Measurements from ENCODE around the gene SLC25A43. TPM values are rescaled to one million over a fixed set of nuclear protein-coding genes. Genes with fewer than 3 reads are reported as not detected.

Gene SLC25A43
- total RNA-seq, 1 experiment from 2014 or later, result 42.3 TPM

DNA sequence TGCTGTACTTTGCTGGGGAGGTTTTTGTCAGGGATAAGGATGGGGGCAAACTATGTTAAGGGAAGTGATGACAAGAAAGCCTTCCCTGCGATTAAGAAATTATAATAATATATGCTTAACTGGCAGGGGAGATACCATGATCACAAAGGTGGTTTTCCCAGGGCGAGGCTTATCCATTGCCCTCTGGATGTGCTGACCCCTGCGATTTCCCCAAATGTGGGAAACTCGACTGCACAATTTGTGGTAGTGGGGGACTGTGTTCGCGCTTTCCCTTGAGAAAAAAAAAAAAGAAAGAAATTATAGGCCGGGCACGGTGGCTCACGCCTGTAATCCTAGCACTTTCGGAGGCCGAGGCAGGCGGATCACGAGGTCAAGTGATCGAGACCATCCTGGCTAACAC is 24.5 kb downstream of the SLC25A43 start:
- Histone ChIP-seq H3F3A (ENCODE audit: insufficient read depth, low read depth) (no peaks in the 10 kb centered on the region), H3K4me1 (replicated peaks; ENCODE audit: insufficient read depth) (no peaks in the 10 kb centered on the region), H3K27me3 (ENCODE audit: insufficient read depth, low read depth) (no peaks in the 10 kb centered on the region), H3K4me2 (no peak overlapping the region), H3K9me2 (ENCODE audit: insufficient read depth) (no peaks in the 10 kb centered on the region), H3K79me2 (ENCODE audit: low read depth) (no peaks in the 10 kb centered on the region), H3K4me3 (no peak overlapping the region), H3K27ac (no peak overlapping the region), H2AFZ (no peak overlapping the region), H4K20me1 (ENCODE audit: insufficient read depth) (no peaks in the 10 kb centered on the region), H3K36me3 (ENCODE audit: low read depth) (0 out of 2 replicates have a peak, but pooled peaks cover 6% of the 10 kb centered on the region), H3K9me3 (ENCODE audit: insufficient read depth, low read depth) (no peaks in the 10 kb centered on the region)
- ChIA-PET POLR2A (ENCODE audit: unreplicated experiment) (no interaction called here), CTCF (no interaction called here)
- no TSS peak for BruUV-seq (replicated peaks)
- no peak for DNase-seq
- TF ChIP-seq EZH2 (IDR thresholded peaks at IDR 0.05; ENCODE audit: low read depth) (no peak), CTCF (conservative IDR thresholded peaks at IDR 0.05) (no peak)
- intact Hi-C loops (cut with micrococcal nuclease; ENCODE audit: unreplicated experiment), result no loop called here

DNA sequence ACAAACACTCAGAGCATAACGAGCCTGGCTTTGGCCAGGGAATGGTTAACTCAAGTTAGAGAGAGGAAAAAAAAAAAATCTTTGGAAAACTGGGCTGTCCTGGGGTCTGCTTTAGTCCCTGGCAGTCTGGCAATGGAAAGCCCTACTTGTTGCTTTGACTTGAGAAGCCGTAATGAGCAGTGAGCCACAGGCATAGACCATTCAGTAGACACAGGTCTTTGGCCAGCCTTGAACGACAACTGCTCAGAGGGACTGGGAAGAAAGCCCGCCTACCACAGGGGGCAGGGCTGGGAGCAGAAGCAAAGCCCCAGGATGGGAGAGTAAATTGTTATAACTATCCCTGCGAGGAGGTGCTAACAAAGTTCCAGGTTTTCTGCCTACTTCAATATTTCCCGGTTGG is 25.9 kb downstream of the SLC25A43 start:
- H3K4me3 ChIP-seq, result no peak overlapping the region
- no peaks in the 10 kb centered on the region for H3K4me1 ChIP-seq (replicated peaks; ENCODE audit: insufficient read depth)
- H3K9me3 ChIP-seq (ENCODE audit: insufficient read depth, low read depth), result no peaks in the 10 kb centered on the region
- H4K20me1 ChIP-seq (ENCODE audit: insufficient read depth), result no peaks in the 10 kb centered on the region
- H3K27me3 ChIP-seq (ENCODE audit: insufficient read depth, low read depth), result no peaks in the 10 kb centered on the region
- no TSS peak for BruUV-seq (replicated peaks)
- CTCF ChIA-PET, result no interaction called here
- no peaks in the 10 kb centered on the region for H3K79me2 ChIP-seq (ENCODE audit: low read depth)
- H3K36me3 ChIP-seq (ENCODE audit: low read depth), result peaks cover 5% of the 10 kb centered on the region; the same call in 1 of the 2 replicates
- no peak overlapping the region for H3K27ac ChIP-seq
- H3K9me2 ChIP-seq (ENCODE audit: insufficient read depth), result no peaks in the 10 kb centered on the region
- POLR2A ChIA-PET (ENCODE audit: unreplicated experiment), result no interaction called here
- TF ChIP-seq CTCF (conservative IDR thresholded peaks at IDR 0.05) (no peak), EZH2 (IDR thresholded peaks at IDR 0.05; ENCODE audit: low read depth) (no peak)
- H3K4me2 ChIP-seq, result no peak overlapping the region
- no peaks in the 10 kb centered on the region; the same call in 1 of the 2 replicates for H3F3A ChIP-seq (ENCODE audit: insufficient read depth, low read depth)
- H2AFZ ChIP-seq, result no peak overlapping the region
- no peak for DNase-seq
- intact Hi-C loops (cut with micrococcal nuclease; ENCODE audit: unreplicated experiment), result no loop called here

DNA sequence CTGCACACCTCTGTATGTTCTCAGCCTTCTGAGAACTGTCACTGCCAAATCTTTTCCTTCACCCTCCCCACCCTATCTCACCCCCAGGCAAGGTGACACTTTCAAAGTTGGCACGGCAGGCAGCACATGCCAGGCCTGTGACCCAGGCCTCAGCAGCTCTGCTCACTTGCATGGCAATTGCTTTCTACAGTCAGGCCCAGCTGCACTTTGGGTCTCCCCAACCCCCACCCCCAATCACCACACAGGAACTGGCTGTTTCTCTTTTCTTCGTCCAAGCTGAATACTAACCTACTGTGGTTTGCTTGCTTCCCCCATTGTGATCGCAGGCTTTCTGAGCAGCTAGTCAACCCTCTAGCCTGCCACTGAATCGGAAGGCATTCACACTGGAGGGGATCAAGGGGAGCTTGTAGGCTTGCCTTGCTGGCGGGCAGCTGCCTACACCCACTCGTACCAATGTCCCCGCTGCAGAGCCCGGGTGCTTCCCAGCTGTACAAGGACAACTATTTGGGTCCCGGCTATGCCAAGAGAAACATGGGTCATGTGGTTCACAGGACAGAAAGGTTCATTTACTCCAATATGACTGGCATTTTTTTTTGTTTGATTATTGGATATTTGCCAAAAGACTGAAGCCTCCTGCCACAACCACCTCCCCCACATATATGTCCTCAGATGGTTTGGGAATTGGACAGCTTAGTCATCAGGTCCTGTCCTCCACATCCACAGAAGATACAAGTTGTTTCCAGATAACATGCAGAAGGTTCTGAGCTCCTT is 28.1 kb downstream of the SLC25A43 start:
- Histone ChIP-seq H3K4me1 (replicated peaks; ENCODE audit: insufficient read depth) (no peaks in the 10 kb centered on the region), H3K79me2 (ENCODE audit: low read depth) (no peaks in the 10 kb centered on the region), H3K4me3 (no peak overlapping the region), H3K4me2 (no peak overlapping the region), H3K36me3 (ENCODE audit: low read depth) (peaks cover 5% of the 10 kb centered on the region; the same call in 1 of the 2 replicates), H3K27ac (no peak overlapping the region), H3K9me2 (ENCODE audit: insufficient read depth) (no peaks in the 10 kb centered on the region), H2AFZ (no peak overlapping the region), H3K9me3 (ENCODE audit: insufficient read depth, low read depth) (no peaks in the 10 kb centered on the region), H4K20me1 (ENCODE audit: insufficient read depth) (no peaks in the 10 kb centered on the region), H3F3A (ENCODE audit: insufficient read depth, low read depth) (no peaks in the 10 kb centered on the region; the same call in 1 of the 2 replicates), H3K27me3 (ENCODE audit: insufficient read depth, low read depth) (no peaks in the 10 kb centered on the region)
- ChIA-PET POLR2A (ENCODE audit: unreplicated experiment) (no interaction called here), CTCF (interaction anchor here (0.7 kb wide), 1 partner anchor 37 kb away, joined by 4 read pairs; no protein-coding TSS in a partner anchor)
- BruUV-seq (replicated peaks), result no TSS peak
- no peak for DNase-seq
- TF ChIP-seq EZH2 (IDR thresholded peaks at IDR 0.05; ENCODE audit: low read depth) (no peak), CTCF (conservative IDR thresholded peaks at IDR 0.05) (no peak)
- intact Hi-C loops (cut with micrococcal nuclease; ENCODE audit: unreplicated experiment), result no loop called here
